NCI-H1694 (cell line): ENCODE results near the gene KLF13.

Experiments
- DNase-seq: peaks from one replicate; lab custom pipeline; 2025; lab: John Stamatoyannopoulos, UW

The KLF13 gene

DNA sequence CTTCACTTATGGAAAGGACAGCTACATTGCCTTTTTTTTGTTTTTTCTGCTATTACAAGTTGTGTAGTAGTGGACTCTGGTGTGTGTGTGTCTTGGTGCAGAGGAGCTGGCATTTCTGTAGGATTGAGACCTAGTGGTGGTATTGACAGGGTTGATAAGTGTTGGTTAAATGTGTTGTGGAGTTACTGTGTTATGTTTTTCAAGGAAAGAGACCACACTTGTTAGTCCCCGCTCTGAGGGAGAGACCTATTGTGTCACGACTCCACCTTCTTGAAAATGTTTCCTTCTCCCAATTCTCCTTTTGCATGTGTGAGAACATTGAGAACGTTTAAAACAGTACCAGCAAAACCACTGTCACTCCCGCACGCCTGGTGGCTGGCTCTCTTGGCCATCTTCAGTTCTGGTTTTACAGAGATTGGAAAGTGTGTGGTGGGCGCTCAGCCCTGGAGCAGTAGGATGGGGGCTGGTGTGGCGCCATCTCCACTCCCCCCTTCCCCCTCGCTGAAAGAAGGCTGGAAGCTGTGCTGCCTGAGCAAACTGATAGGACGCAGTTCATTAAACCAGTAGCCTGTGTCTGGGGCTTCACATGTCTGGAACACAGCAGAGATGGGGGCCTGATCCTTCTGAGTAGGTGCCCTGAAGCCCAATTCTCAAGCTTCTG lies 5.5 kb downstream of the KLF13 start:
- DNase-seq, result no peak

- no peak for DNase-seq
Measured at GRCh38 chr15:31332681-31333071, 6.0 kb downstream of the KLF13 start.

- no peak for DNase-seq
Measured at GRCh38 chr15:31333119-31333518, 6.5 kb downstream of the KLF13 start.

DNA sequence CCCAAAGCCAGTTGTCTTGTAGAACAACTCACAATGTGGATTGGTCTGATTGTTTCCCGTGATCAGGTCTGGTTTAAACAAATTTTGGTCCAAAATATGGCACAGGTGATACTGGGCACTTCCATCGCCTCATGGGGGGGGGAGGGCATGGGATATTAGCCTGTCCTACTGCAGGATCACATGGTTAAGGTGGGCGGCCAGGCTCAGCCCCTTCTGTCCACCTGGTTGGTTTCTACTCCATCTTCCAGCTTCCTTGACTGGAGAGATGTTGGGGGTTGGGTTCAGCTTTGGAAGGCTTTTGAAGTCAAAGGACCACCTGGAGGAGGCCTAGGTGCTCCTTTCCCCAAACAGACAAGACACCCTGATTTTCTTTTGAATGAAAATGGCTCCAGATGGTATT lies 7.2 kb downstream of the KLF13 start:
- no peak for DNase-seq

GRCh38 chr15:31335989-31336592 lies 9.5 kb downstream of the KLF13 start:
- no peak for DNase-seq

- DNase-seq, result no peak
Measured at GRCh38 chr15:31336593-31337295, 10.1 kb downstream of the KLF13 start.

- no peak for DNase-seq
Measured at GRCh38 chr15:31337352-31338031, 10.9 kb downstream of the KLF13 start.

DNA sequence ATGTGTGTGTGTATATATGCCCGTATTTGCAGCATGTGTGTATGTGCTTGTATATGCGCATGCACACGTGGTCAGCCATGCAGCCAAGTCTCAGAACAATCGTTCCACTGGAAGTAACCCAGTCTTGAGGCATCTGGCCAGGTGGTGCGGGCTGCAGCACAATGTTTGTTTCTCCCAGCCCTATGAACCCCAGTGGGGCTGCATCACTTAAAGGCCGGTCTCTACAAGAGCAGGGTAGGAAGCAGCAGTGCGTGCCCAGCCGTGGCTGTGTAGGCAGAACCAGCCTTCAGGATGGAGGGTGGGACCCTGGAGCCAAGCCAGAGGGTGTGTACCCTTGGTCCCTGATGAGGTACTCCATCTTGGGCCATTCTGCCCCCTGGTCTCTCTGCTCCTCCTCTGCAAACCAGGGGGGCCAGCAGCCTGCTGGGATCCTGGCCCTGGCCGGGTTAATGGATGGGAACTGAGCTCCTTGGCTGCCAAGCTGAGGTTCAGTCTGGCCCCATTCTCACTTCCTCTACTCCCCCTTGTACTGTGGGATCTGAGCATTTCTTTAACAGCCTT lies 11.8 kb downstream of the KLF13 start:
- no peak for DNase-seq

- no peak for DNase-seq
Measured at GRCh38 chr15:31338879-31339557, 12.4 kb downstream of the KLF13 start.

- DNase-seq, result no peak
Measured at GRCh38 chr15:31339558-31339895, 12.9 kb downstream of the KLF13 start.

DNA sequence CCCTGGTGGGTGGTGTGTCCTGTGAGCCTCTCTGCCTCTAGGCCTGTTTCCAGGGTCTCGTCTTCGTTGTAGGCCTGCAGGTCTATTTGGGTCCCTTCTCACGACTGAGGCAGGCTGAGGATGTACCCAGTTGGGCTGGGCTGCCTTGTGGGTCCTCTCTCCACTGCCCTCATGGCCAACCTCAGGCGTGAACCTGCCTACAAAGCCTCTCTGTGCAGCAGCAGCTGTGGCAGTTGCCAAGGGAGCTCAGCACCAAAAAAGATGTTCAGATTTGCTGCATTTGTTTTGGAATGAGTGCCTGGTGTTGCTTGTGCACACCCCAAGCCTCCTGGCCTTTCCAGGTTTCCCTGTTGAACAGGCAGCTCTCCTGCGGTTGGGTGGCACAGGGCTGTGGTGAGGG lies 13.4 kb downstream of the KLF13 start:
- no peak for DNase-seq

- no peak for DNase-seq
Measured at GRCh38 chr15:31340592-31340991, 14.0 kb downstream of the KLF13 start.

GRCh38 chr15:31341071-31341470 lies 14.4 kb downstream of the KLF13 start:
- no peak for DNase-seq

DNA sequence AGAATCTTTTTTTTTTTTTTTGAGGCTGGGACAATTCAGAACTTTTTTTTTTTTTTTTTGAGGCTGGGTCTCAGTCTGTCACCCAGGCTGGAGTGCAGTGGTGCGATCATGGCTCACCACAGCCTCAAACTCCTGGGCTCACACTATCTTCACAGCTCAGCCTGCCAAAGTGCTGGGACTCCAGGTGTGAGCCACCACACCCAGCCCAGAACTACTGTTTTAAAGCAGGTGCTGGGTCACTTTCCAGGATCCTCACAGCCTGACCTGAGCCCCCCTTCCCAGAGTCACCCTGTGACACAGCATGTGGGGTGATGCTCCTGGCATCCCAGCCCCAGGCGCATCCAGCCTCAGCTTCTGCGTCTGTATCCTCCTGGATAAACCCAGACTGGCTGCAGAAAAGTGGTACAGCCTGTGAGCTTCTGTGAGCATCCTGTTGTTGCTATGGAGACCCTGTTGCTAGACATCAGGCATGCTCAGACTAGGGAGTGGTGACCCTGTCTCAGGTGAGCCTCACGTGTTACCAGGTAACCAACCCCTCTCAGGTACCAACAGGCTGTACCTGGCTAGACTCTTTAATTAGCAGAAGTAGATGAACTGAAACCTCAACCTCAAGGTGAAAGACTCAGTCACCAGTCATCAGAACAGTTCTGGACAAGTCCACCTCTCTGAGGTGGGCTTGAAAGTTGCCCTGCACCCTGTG lies 15.0 kb downstream of the KLF13 start:
- no peak for DNase-seq

GRCh38 chr15:31342381-31342780 lies 15.7 kb downstream of the KLF13 start:
- no peak for DNase-seq

DNA sequence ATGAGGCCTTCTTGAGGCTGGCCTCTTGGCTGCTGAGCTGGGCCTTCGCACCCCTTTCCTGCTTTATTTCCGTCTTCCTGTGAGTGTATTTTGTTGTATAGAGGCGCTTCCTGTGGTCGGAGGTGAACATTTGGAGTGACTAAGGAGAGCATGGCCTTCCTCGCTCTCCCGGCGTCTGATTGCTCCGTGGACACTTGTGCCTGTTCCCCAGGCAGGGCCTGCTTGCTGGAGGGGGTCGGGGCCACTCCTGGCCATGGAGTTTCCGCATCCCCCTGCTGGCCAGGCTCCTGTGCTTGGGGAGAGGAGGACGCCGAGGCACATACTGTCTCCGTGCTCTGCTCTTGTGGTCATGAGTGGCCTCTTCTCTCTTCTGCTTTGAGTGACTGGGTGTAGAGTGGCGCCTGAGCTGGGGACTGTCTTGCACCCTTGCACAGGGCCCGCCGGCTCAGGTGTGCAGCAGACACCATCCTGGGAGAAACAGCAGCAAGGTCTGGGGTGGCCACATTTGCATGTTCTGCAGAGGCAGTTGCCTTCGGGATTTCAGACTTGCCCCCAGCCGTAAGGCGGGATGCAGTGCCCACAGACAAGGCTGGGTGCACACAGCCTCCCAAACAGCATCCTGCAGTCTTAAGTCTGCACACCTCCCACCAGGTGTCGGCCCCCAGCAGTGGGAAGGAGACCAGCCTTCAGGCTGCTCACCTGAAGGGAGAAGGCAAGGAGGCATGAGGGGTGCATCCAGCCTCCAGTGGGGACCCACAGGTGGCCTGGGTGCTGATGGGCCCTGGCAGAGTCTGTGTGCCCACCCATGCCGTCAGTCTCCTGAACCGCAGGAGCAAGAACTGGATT lies 16.4 kb downstream of the KLF13 start:
- DNase-seq, result no peak

GRCh38 chr15:31343831-31344230 lies 17.2 kb downstream of the KLF13 start:
- DNase-seq, result no peak

DNA sequence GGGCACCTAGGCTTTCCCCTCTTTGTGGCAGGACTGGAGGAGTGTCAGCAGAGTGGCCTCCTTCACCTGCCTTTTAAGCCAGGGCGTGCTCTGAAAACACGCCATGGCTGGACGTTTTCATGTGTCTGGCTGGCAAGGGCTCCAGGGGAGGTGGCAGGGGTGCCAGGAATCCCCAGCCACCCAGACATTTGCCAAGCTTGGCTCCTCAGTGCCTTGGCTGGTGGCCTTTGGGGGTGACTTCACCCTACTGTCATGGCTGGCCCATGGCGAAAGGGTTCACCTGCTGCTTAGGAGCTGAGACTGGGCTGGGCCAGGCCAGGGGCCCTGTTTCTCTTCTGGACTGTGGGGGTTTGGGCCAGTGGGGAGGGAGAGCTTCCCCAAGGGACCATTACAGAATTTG lies 17.6 kb downstream of the KLF13 start:
- DNase-seq, result no peak

DNA sequence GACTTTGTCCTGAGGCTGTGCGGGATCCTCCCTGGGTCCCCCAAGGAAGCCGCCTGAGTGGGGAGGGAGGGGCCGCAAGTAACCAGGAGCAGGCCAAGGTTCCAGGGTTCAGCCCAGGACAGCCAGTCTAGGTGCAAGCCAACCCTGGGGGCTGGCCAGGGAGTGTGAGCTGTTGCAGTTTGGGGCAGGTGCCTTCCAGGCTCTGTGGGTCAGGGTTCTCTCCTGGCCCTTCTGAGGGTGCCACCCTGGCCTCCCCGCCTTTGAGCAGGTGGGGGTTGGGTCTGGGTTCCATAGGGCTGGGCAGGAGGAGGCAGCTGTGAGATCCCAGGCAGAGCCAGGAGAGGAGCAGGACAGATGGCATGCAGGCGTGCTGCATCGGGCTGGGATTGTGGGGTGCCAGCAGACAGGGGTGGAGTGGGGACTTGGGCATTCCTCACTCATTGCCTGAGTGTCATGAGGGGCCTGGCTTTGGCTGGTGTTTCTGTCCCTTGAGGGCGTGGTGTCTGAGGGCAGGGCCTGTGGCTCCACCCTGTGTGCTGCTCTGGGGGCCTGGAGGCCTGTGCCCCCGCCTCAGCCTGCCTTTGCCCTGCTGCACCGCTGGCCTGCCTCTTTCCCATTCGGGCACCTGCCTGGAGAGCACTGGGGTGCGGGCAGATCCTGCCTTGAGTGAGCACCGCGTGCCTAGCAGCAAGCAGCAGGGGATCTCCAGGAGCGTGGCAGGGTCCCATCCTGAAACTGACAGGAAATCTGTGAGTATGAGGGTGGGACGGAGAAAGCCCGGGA lies 18.4 kb downstream of the KLF13 start:
- DNase-seq, result peak; percentile 3
